HepG2 (cell line): ENCODE measurements around the gene SLC29A2. TPM values are rescaled to one million over a fixed set of nuclear protein-coding genes. Genes with fewer than 3 reads are reported as not detected.

Source experiments
- ARNT2 ChIP-seq: sonication (generic); formaldehyde crosslinking; IDR thresholded peaks from 2 replicates; pipeline ENCODE4 v1.8.0; 2022; ENCODE audit warnings: mild to moderate bottlenecking, low read depth, missing genetic modification reagents, moderate library complexity
- BORCS8-MEF2B ChIP-seq: sonication (generic); formaldehyde crosslinking; IDR thresholded peaks from 2 replicates; pipeline ENCODE4 v1.8.0; 2022; ENCODE audit warnings: mild to moderate bottlenecking, missing genetic modification reagents
- GATAD1 ChIP-seq: IDR thresholded peaks from 2 replicates; pipeline ENCODE4 v1.6.1; 2016; ENCODE audit warnings: missing genetic modification reagents, missing compliant biosample characterization
- HES4 ChIP-seq: sonication (generic); formaldehyde crosslinking; IDR thresholded peaks from 2 replicates; pipeline ENCODE4 v1.9.0; 2021; ENCODE audit warnings: mild to moderate bottlenecking, missing genetic modification reagents, borderline replicate concordance
- JARID2 ChIP-seq: sonication (generic); formaldehyde crosslinking; IDR thresholded peaks from 2 replicates; pipeline ENCODE4 v1.8.1; 2023; ENCODE audit warnings: missing genetic modification reagents, inconsistent platforms; ENCODE audit not compliant: insufficient replicate concordance
- KAT2B ChIP-seq: fragments of 150-350 bp; IDR thresholded peaks from 2 replicates; pipeline ENCODE4 v1.6.1; 2014; ENCODE audit warnings: low read depth, low read length, borderline replicate concordance
- KLF13 ChIP-seq: sonication (generic); formaldehyde crosslinking; IDR thresholded peaks from 2 replicates; pipeline ENCODE4 v1.4.0; 2020; ENCODE audit warnings: mild to moderate bottlenecking, missing genetic modification reagents
- MLLT10 ChIP-seq: sonication (generic); formaldehyde crosslinking; IDR thresholded peaks from 2 replicates; pipeline ENCODE4 v1.4.0; 2020; ENCODE audit warnings: missing genetic modification reagents
- NAIF1 ChIP-seq: sonication (generic); formaldehyde crosslinking; IDR thresholded peaks from 2 replicates; pipeline ENCODE4 v1.5.0; 2020; ENCODE audit warnings: mild to moderate bottlenecking, missing genetic modification reagents, borderline replicate concordance
- NCOA1 ChIP-seq: sonication (generic); formaldehyde crosslinking; IDR thresholded peaks from 2 replicates; pipeline ENCODE4 v1.9.0; 2021; ENCODE audit warnings: missing genetic modification reagents
- PPARG ChIP-seq: conservative IDR thresholded peaks from 2 replicates; pipeline ENCODE4 v1.6.1; 2016; ENCODE audit warnings: missing biosample characterization, missing genetic modification reagents
- RXRB ChIP-seq: IDR thresholded peaks from 2 replicates; pipeline ENCODE4 v1.6.1; 2016; ENCODE audit warnings: borderline replicate concordance, missing genetic modification reagents, missing compliant biosample characterization
- SRY ChIP-seq: sonication (generic); formaldehyde crosslinking; IDR thresholded peaks from 2 replicates; pipeline ENCODE4 v1.8.0; 2022; ENCODE audit warnings: mild to moderate bottlenecking, missing genetic modification reagents
- ZNF354B ChIP-seq: sonication (generic); formaldehyde crosslinking; IDR thresholded peaks from 2 replicates; pipeline ENCODE4 v1.8.0; 2022; ENCODE audit warnings: mild to moderate bottlenecking, missing genetic modification reagents
- ZNF383 ChIP-seq: sonication (generic); formaldehyde crosslinking; IDR thresholded peaks from 2 replicates; pipeline ENCODE4 v1.4.0; 2020; ENCODE audit warnings: missing genetic modification reagents, mild to moderate bottlenecking, borderline replicate concordance
- ZNF567 ChIP-seq: sonication (generic); formaldehyde crosslinking; IDR thresholded peaks from 2 replicates; pipeline ENCODE4 v1.8.1; 2023; ENCODE audit warnings: mild to moderate bottlenecking, missing genetic modification reagents, borderline replicate concordance
- ZNF569 ChIP-seq: sonication (generic); formaldehyde crosslinking; IDR thresholded peaks from 2 replicates; pipeline ENCODE4 v1.5.0; 2020; ENCODE audit warnings: mild to moderate bottlenecking, missing genetic modification reagents, moderate library complexity, borderline replicate concordance
- polyA plus RNA-seq, 8 experiments: library from polyadenylated mRNA; depleted of rRNA in 3 of 8; stranded (reverse) in 7 of 8; unstranded in 1 of 8; fragments of >200 nt; fragmentation: Illumina TruSeq in 4 of 8; extraction: Trizol in 4 of 8; gene quantifications; 2 replicates each; pipeline versions ENCODE4 v1.2.1 to v1.2.3, GENCODE V29; 2011 to 2016; ENCODE audit warnings: low read depth in 4 of 8, missing spikeins in 1 of 8, mixed read lengths in 1 of 8; ENCODE audit not compliant: insufficient read depth in 1 of 8
- total RNA-seq, 5 experiments: library from RNA; depleted of rRNA; stranded (reverse); fragments of >200 nt; fragmentation: Illumina TruSeq; extraction: Trizol; gene quantifications; 2 replicates each; pipeline ENCODE4 v1.2.3, GENCODE V29; 2016; ENCODE audit warnings: low read depth in 1 of 5
- TF ChIP-seq, protein P1 (sequence below): sonication (generic); formaldehyde crosslinking; IDR thresholded peaks from 2 replicates; pipeline ENCODE4 v1.8.0; 2022; ENCODE audit warnings: low read depth, missing genetic modification reagents
- TF ChIP-seq, protein P2 (sequence below): sonication (generic); formaldehyde crosslinking; IDR thresholded peaks from 2 replicates; pipeline ENCODE4 v1.5.1; 2020; ENCODE audit warnings: missing genetic modification reagents, mild to moderate bottlenecking, borderline replicate concordance
- TF ChIP-seq, protein P3 (sequence below): sonication (generic); formaldehyde crosslinking; IDR thresholded peaks from 2 replicates; pipeline ENCODE4 v1.5.1; 2020; ENCODE audit warnings: mild to moderate bottlenecking, missing genetic modification reagents, moderate library complexity
- TF ChIP-seq, protein P4 (sequence below): sonication (generic); formaldehyde crosslinking; IDR thresholded peaks from 2 replicates; pipeline ENCODE4 v1.4.0; 2020; ENCODE audit warnings: missing genetic modification reagents

Gene SLC29A2
- total and polyA plus RNA-seq, 2 of the 13 experiments (the other 11 are each of a cell fraction or from before 2014, with no cell fraction given), result 0.63 to 0.66 TPM

DNA sequence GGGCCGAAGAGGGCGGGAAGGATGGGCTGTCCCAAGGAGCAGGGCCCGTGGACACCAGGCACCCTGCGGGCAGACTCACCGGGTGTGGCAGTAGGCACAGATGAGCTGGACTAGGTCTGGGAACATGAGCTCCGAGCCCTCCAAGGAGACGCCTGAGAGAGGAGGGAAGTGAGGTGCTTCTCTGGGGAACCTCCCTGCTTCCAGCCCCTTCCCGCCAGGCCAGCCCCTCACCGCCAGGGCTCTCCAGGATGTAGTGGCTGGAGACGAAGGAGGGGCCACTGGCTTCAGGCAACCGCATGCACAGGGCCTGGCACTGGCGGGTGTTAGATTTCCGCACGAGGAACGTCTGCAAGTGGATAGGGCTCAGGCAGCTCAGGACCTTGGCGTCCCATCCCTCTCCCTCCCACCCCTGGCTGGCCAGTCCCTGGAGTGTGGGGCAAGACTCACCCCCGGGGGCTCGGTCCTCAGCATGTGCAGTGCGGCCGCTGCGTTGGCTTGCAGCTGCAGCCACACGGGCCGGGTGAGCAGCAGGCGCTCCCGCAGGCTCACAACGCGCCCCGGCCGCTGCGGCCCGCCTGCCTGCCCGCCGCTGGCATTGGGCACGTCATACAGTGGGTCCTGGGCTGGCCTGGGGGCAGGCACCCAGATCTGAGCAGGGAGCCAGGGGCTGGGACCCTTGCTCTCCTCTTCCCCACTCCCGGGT is 35.9 kb downstream of the SLC29A2 start (continued):
- TF ChIP-seq ZNF354B (no peak), SRY (CRISPR knock-in tag) (no peak), NCOA1 (CRISPR knock-in tag) (no peak), GATAD1 (CRISPR knock-in tag) (no peak), MLLT10 (CRISPR knock-in tag) (no peak), HES4 (no peak; the same call in 1 of the 2 replicates), JARID2 (CRISPR knock-in tag) (no peak), RXRB (no peak), ZNF567 (CRISPR knock-in tag) (no peak; the same call in 1 of the 2 replicates), KLF13 (CRISPR knock-in tag) (no peak), KAT2B (no peak), ARNT2 (no peak), PPARG (CRISPR knock-in tag) (no peak), ZNF383 (CRISPR knock-in tag) (0 out of 2 replicates have a peak, but pooled peaks have one; percentile 36), BORCS8-MEF2B (CRISPR knock-in tag) (no peak; the same call in 1 of the 2 replicates), ZNF569 (CRISPR knock-in tag) (no peak), NAIF1 (no peak)
- TF ChIP-seq, protein P1, sequence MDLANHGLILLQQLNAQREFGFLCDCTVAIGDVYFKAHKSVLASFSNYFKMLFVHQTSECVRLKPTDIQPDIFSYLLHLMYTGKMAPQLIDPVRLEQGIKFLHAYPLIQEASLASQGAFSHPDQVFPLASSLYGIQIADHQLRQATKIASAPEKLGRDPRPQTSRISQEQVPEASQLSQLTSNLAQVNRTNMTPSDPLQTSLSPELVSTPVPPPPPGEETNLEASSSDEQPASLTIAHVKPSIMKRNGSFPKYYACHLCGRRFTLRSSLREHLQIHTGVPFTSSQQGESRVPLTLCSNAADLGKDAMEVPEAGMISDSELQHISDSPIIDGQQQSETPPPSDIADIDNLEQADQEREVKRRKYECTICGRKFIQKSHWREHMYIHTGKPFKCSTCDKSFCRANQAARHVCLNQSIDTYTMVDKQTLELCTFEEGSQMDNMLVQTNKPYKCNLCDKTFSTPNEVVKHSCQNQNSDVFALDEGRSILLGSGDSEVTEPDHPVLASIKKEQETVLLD, result no peak
- TF ChIP-seq, protein P2, sequence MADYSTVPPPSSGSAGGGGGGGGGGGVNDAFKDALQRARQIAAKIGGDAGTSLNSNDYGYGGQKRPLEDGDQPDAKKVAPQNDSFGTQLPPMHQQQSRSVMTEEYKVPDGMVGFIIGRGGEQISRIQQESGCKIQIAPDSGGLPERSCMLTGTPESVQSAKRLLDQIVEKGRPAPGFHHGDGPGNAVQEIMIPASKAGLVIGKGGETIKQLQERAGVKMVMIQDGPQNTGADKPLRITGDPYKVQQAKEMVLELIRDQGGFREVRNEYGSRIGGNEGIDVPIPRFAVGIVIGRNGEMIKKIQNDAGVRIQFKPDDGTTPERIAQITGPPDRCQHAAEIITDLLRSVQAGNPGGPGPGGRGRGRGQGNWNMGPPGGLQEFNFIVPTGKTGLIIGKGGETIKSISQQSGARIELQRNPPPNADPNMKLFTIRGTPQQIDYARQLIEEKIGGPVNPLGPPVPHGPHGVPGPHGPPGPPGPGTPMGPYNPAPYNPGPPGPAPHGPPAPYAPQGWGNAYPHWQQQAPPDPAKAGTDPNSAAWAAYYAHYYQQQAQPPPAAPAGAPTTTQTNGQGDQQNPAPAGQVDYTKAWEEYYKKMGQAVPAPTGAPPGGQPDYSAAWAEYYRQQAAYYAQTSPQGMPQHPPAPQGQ (CRISPR knock-in tag), result no peak
- TF ChIP-seq, protein P3, sequence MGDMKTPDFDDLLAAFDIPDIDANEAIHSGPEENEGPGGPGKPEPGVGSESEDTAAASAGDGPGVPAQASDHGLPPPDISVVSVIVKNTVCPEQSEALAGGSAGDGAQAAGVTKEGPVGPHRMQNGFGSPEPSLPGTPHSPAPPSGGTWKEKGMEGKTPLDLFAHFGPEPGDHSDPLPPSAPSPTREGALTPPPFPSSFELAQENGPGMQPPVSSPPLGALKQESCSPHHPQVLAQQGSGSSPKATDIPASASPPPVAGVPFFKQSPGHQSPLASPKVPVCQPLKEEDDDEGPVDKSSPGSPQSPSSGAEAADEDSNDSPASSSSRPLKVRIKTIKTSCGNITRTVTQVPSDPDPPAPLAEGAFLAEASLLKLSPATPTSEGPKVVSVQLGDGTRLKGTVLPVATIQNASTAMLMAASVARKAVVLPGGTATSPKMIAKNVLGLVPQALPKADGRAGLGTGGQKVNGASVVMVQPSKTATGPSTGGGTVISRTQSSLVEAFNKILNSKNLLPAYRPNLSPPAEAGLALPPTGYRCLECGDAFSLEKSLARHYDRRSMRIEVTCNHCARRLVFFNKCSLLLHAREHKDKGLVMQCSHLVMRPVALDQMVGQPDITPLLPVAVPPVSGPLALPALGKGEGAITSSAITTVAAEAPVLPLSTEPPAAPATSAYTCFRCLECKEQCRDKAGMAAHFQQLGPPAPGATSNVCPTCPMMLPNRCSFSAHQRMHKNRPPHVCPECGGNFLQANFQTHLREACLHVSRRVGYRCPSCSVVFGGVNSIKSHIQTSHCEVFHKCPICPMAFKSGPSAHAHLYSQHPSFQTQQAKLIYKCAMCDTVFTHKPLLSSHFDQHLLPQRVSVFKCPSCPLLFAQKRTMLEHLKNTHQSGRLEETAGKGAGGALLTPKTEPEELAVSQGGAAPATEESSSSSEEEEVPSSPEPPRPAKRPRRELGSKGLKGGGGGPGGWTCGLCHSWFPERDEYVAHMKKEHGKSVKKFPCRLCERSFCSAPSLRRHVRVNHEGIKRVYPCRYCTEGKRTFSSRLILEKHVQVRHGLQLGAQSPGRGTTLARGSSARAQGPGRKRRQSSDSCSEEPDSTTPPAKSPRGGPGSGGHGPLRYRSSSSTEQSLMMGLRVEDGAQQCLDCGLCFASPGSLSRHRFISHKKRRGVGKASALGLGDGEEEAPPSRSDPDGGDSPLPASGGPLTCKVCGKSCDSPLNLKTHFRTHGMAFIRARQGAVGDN, result peak; percentile 62
- TF ChIP-seq, protein P4, sequence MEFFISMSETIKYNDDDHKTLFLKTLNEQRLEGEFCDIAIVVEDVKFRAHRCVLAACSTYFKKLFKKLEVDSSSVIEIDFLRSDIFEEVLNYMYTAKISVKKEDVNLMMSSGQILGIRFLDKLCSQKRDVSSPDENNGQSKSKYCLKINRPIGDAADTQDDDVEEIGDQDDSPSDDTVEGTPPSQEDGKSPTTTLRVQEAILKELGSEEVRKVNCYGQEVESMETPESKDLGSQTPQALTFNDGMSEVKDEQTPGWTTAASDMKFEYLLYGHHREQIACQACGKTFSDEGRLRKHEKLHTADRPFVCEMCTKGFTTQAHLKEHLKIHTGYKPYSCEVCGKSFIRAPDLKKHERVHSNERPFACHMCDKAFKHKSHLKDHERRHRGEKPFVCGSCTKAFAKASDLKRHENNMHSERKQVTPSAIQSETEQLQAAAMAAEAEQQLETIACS (CRISPR knock-in tag), result no peak
